ENCODE results near the gene LBR.

DNA sequence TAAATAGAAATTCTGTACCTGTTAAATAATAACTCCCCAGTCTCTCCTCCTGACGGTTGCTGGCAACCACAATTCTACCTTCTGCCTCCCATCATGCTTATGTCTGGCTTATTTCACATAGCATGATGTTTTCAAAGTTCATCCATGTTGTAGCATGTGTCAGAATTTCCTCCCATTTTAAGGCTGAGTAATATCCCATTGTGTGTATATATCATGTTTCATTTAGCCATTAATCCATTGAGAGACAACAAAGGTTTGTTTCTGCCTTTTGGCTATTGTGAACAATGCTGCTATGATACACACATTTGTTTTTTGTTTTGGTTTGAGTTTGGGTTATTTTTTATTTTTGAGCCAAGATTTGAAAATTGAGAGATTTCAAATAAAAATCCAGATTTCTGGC, 72.0 kb downstream of the LBR start:
- no peak for TF ChIP-seq POLR2A (IDR thresholded peaks at IDR 0.05)
- TF ChIP-seq, protein P1, sequence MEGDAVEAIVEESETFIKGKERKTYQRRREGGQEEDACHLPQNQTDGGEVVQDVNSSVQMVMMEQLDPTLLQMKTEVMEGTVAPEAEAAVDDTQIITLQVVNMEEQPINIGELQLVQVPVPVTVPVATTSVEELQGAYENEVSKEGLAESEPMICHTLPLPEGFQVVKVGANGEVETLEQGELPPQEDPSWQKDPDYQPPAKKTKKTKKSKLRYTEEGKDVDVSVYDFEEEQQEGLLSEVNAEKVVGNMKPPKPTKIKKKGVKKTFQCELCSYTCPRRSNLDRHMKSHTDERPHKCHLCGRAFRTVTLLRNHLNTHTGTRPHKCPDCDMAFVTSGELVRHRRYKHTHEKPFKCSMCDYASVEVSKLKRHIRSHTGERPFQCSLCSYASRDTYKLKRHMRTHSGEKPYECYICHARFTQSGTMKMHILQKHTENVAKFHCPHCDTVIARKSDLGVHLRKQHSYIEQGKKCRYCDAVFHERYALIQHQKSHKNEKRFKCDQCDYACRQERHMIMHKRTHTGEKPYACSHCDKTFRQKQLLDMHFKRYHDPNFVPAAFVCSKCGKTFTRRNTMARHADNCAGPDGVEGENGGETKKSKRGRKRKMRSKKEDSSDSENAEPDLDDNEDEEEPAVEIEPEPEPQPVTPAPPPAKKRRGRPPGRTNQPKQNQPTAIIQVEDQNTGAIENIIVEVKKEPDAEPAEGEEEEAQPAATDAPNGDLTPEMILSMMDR (IDR thresholded peaks at IDR 0.05), result no peak
